Stimulated activated CD8-positive, alpha-beta memory T cell treated with anti-CD3 and anti-CD28 coated beads, Interleukin-12 subunit alpha, Interleukin-12 subunit beta, amount 100 ng/mL, for 24 hours (primary cell): ENCODE results near the gene LSM6.
A peak's percentile ranks its signal among the peaks of the same experiment; 100 is the strongest.

Source experiments
- DNase-seq: peaks from one replicate; pipeline ENCODE4 v3.0.0-alpha.2; 2020; ENCODE audit errors: extremely low read depth

The LSM6 gene

GRCh38 chr4:146175541-146176453, at the start of gene LSM6:
Gene LSM6 (plus strand): TSS chr4:146175718. CDS start chr4:146182922, 7,204 bp downstream.
- peak; percentile 59 for DNase-seq

- DNase-seq: peak; percentile 3
These were observed 43.1 kb upstream of the LSM6 start for GRCh38 chr4:146132445-146132844.

- DNase-seq: no peak
These were observed 40.6 kb upstream of the LSM6 start for GRCh38 chr4:146134761-146135445.

- no peak for DNase-seq
These were observed 39.6 kb upstream of the LSM6 start for GRCh38 chr4:146135941-146136340.

- DNase-seq: no peak
These were observed 32.8 kb upstream of the LSM6 start for GRCh38 chr4:146142768-146143167.

GRCh38 chr4:146143888-146144287, 31.6 kb upstream of the LSM6 start:
- DNase-seq: no peak

GRCh38 chr4:146146918-146147317, 28.6 kb upstream of the LSM6 start:
- no peak for DNase-seq

- no peak for DNase-seq
These were observed 27.5 kb upstream of the LSM6 start for GRCh38 chr4:146148021-146148420.

- no peak for DNase-seq
These were observed 21.5 kb upstream of the LSM6 start for GRCh38 chr4:146154057-146154456.

GRCh38 chr4:146155152-146155724, 20.3 kb upstream of the LSM6 start:
- no peak for DNase-seq

- no peak for DNase-seq
These were observed 17.3 kb upstream of the LSM6 start for GRCh38 chr4:146158036-146158745.

GRCh38 chr4:146159384-146160058, 16.0 kb upstream of the LSM6 start:
- DNase-seq: no peak

- no peak for DNase-seq
These were observed 14.3 kb upstream of the LSM6 start for GRCh38 chr4:146161243-146161642.

GRCh38 chr4:146165221-146165620, 10.3 kb upstream of the LSM6 start:
- DNase-seq: no peak

GRCh38 chr4:146165840-146166239, 9.7 kb upstream of the LSM6 start:
- DNase-seq: no peak

- DNase-seq: no peak
These were observed 5.4 kb upstream of the LSM6 start for GRCh38 chr4:146170149-146170548.

GRCh38 chr4:146176891-146177290, 1.4 kb downstream of the LSM6 start:
- no peak for DNase-seq

- DNase-seq: no peak
These were observed 2.6 kb downstream of the LSM6 start for GRCh38 chr4:146178126-146178525.

- DNase-seq: no peak
These were observed 4.4 kb downstream of the LSM6 start for GRCh38 chr4:146179784-146180370.

- DNase-seq: no peak
These were observed 6.9 kb downstream of the LSM6 start for GRCh38 chr4:146182443-146182842.

- no peak for DNase-seq
These were observed 7.7 kb downstream of the LSM6 start for GRCh38 chr4:146183209-146183608.
